GM23338 (cell line): Measurements from ENCODE around the gene RCAN1. TPM values are rescaled to one million over a fixed set of nuclear protein-coding genes. Genes with fewer than 3 reads are reported as not detected.

Source experiments
- ATAC-seq: fragments of 200-7000 bp; cut with Tn5 transposase; 3 replicates; pipeline ENCODE4 v1.9.1; 2020
- DNase-seq: peaks from one replicate; pipeline ENCODE4 v3.0.0-alpha.2; 2015; ENCODE audit warnings: low spot score
- H2AFZ ChIP-seq: fragments of 200-600 bp; sonication (generic); 2 replicates; pipeline ENCODE4 v1.8.0; 2016; ENCODE audit warnings: antibody characterized with exemption, mild to moderate bottlenecking, moderate library complexity
- H3F3A ChIP-seq: fragments of 200-600 bp; sonication (generic); replicated peaks from 2 replicates; pipeline ENCODE4 v1.8.0; 2017; ENCODE audit warnings: antibody characterized with exemption, mixed run types, low read depth
- H3K27ac ChIP-seq: fragments of 200-600 bp; sonication (generic); 2 replicates; pipeline ENCODE4 v1.6.1; 2016; ENCODE audit warnings: low read depth
- H3K27me3 ChIP-seq: fragments of 200-600 bp; sonication (generic); 2 replicates; pipeline ENCODE4 v1.8.0; 2016; ENCODE audit warnings: mild to moderate bottlenecking, mixed run types, moderate library complexity; ENCODE audit not compliant: insufficient read depth
- H3K36me3 ChIP-seq: fragments of 200-600 bp; sonication (generic); 2 replicates; pipeline ENCODE4 v1.8.0; 2016; ENCODE audit warnings: mild to moderate bottlenecking; ENCODE audit not compliant: insufficient read depth
- H3K4me1 ChIP-seq: fragments of 200-600 bp; sonication (generic); 2 replicates; pipeline ENCODE4 v1.8.0; 2016; ENCODE audit warnings: mild to moderate bottlenecking, moderate library complexity; ENCODE audit not compliant: insufficient read depth
- H3K4me2 ChIP-seq: fragments of 200-600 bp; sonication (generic); 2 replicates; pipeline ENCODE4 v1.7.1; 2017; ENCODE audit warnings: mixed run types
- H3K4me3 ChIP-seq: fragments of 200-600 bp; sonication (generic); 2 replicates; pipeline ENCODE4 v1.6.1; 2016; ENCODE audit warnings: mixed run types
- H3K79me2 ChIP-seq: fragments of 200-600 bp; sonication (generic); replicated peaks from 2 replicates; pipeline ENCODE4 v1.8.0; 2017; ENCODE audit warnings: mild to moderate bottlenecking; ENCODE audit not compliant: insufficient read depth
- H3K9me2 ChIP-seq: fragments of 200-600 bp; sonication (generic); 2 replicates; pipeline ENCODE4 v1.8.0; 2017; ENCODE audit not compliant: insufficient read depth
- H4K20me1 ChIP-seq: fragments of 200-600 bp; sonication (generic); replicated peaks from 2 replicates; pipeline ENCODE4 v1.8.0; 2017; ENCODE audit warnings: mild to moderate bottlenecking; ENCODE audit not compliant: insufficient read depth
- H3K27ac Mint-ChIP-seq: 2 replicates; pipeline ENCODE4 v1.8.0; 2020; ENCODE audit warnings: inconsistent platforms, mild to moderate bottlenecking, moderate library complexity, mixed read lengths
- H3K27me3 Mint-ChIP-seq: 3 replicates; pipeline ENCODE4 v1.8.0; 2022; ENCODE audit warnings: low read depth, mild to moderate bottlenecking, moderate library complexity, mixed read lengths, inconsistent platforms; ENCODE audit not compliant: insufficient read depth, poor library complexity
- H3K36me3 Mint-ChIP-seq: 3 replicates; pipeline ENCODE4 v1.8.0; 2021; ENCODE audit warnings: low read depth, mild to moderate bottlenecking, inconsistent platforms, moderate library complexity, mixed read lengths
- H3K4me1 Mint-ChIP-seq: 3 replicates; pipeline ENCODE4 v1.8.0; 2020; ENCODE audit warnings: mild to moderate bottlenecking, inconsistent platforms, mixed read lengths
- H3K4me3 Mint-ChIP-seq: 3 replicates; pipeline ENCODE4 v1.8.0; 2021; ENCODE audit warnings: moderate library complexity, mild to moderate bottlenecking, inconsistent platforms, mixed read lengths
- H3K9me3 Mint-ChIP-seq: 3 replicates; pipeline ENCODE4 v1.8.0; 2020; ENCODE audit warnings: moderate library complexity, mild to moderate bottlenecking, inconsistent platforms, mixed read lengths
- EZH2 ChIP-seq: fragments of 200-600 bp; sonication (generic); IDR thresholded peaks from one replicate; pipeline ENCODE4 v1.8.0; 2017; ENCODE audit warnings: antibody characterized with exemption, mild to moderate bottlenecking, low read depth; ENCODE audit not compliant: unreplicated experiment
- JUNB ChIP-seq: IDR thresholded peaks from one replicate; pipeline ENCODE4 v1.6.1; 2016; ENCODE audit warnings: antibody characterized with exemption; ENCODE audit not compliant: unreplicated experiment
- NANOG ChIP-seq: IDR thresholded peaks from 2 replicates; pipeline ENCODE4 v1.6.1; 2016; ENCODE audit warnings: antibody characterized with exemption, borderline replicate concordance
- ZNF331 ChIP-seq: fragments of 250-450 bp; sonication (Bioruptor Pico); IDR thresholded peaks from 2 replicates; pipeline ENCODE4 v1.5.0; 2020; ENCODE audit warnings: low read depth, mild to moderate bottlenecking, moderate library complexity
- polyA plus RNA-seq: library from polyadenylated mRNA; unstranded; fragments of >200 nt; fragmentation: Nextera tagmentation; extraction: Ambion mirVana; gene quantifications from 2 replicates; pipeline ENCODE4 v1.2.1, GENCODE V29; 2016
- total RNA-seq: library from RNA; depleted of rRNA; stranded (reverse); fragments of >200 nt; shearing (Covaris generic); gene quantifications from 2 replicates; pipeline ENCODE4 v1.2.3, GENCODE V29; 2014
- TF ChIP-seq, protein P1 (sequence below): IDR thresholded peaks from one replicate; pipeline ENCODE4 v1.6.1; 2018; ENCODE audit warnings: antibody characterized with exemption; ENCODE audit not compliant: unreplicated experiment
- TF ChIP-seq, protein P2 (sequence below): fragments of 250-450 bp; sonication (Bioruptor Pico); IDR thresholded peaks from 2 replicates; pipeline ENCODE4 v1.5.0; 2020; ENCODE audit warnings: mild to moderate bottlenecking, moderate library complexity

Gene RCAN1
- total and polyA plus RNA-seq, 2 experiments from 2014 or later = 3.7 to 5.2 TPM

DNA sequence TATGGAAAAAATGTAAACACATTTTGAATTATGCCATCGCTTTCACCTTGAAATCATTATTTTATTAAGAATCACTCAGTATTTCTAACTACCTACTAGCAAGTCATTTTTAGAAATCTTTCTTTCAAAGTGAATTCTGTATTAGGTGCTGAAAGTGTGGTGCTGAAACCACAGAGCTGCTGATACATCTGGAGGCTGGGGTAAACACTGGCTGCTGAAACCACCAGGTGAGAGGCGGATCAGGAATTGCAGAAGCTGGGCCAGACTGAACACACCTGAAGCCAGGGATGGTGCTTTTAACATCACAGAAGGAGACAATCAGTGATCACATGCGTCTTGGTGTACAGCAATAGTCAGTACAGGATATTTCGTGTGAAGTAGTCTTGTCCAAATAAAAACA is 60.7 kb downstream of the RCAN1 start:
- H3F3A ChIP-seq = no peaks in the 10 kb centered on the region
- H3K36me3 Mint-ChIP-seq = peaks cover 12% of the 10 kb centered on the region
- H3K4me1 Mint-ChIP-seq = peaks cover 4% of the 10 kb centered on the region
- TF ChIP-seq, protein P1, sequence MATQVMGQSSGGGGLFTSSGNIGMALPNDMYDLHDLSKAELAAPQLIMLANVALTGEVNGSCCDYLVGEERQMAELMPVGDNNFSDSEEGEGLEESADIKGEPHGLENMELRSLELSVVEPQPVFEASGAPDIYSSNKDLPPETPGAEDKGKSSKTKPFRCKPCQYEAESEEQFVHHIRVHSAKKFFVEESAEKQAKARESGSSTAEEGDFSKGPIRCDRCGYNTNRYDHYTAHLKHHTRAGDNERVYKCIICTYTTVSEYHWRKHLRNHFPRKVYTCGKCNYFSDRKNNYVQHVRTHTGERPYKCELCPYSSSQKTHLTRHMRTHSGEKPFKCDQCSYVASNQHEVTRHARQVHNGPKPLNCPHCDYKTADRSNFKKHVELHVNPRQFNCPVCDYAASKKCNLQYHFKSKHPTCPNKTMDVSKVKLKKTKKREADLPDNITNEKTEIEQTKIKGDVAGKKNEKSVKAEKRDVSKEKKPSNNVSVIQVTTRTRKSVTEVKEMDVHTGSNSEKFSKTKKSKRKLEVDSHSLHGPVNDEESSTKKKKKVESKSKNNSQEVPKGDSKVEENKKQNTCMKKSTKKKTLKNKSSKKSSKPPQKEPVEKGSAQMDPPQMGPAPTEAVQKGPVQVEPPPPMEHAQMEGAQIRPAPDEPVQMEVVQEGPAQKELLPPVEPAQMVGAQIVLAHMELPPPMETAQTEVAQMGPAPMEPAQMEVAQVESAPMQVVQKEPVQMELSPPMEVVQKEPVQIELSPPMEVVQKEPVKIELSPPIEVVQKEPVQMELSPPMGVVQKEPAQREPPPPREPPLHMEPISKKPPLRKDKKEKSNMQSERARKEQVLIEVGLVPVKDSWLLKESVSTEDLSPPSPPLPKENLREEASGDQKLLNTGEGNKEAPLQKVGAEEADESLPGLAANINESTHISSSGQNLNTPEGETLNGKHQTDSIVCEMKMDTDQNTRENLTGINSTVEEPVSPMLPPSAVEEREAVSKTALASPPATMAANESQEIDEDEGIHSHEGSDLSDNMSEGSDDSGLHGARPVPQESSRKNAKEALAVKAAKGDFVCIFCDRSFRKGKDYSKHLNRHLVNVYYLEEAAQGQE = no peak
- TF ChIP-seq NANOG = no peak
- no peak for TF ChIP-seq JUNB
- no peak for TF ChIP-seq ZNF331 (CRISPR knock-in tag)
- DNase-seq = no peak
- no peaks in the 10 kb centered on the region; the same call in 1 of the 2 replicates for H3K36me3 ChIP-seq
- no peaks in the 10 kb centered on the region for H3K4me1 ChIP-seq
- H3K4me3 Mint-ChIP-seq = no peak overlapping the region
- no peak overlapping the region for H3K27ac Mint-ChIP-seq
- no peaks in the 10 kb centered on the region for H3K27me3 Mint-ChIP-seq
- no peaks in the 10 kb centered on the region for H4K20me1 ChIP-seq
- no peak for ATAC-seq
- no peak overlapping the region for H2AFZ ChIP-seq
- no peak overlapping the region for H3K4me3 ChIP-seq
- H3K9me2 ChIP-seq = peaks cover 15% of the 10 kb centered on the region
- no peak overlapping the region for H3K27ac ChIP-seq
- no peaks in the 10 kb centered on the region for H3K79me2 ChIP-seq
- peaks cover 16% of the 10 kb centered on the region for H3K9me3 Mint-ChIP-seq
- no peaks in the 10 kb centered on the region for H3K27me3 ChIP-seq
- H3K4me2 ChIP-seq = no peak overlapping the region

DNA sequence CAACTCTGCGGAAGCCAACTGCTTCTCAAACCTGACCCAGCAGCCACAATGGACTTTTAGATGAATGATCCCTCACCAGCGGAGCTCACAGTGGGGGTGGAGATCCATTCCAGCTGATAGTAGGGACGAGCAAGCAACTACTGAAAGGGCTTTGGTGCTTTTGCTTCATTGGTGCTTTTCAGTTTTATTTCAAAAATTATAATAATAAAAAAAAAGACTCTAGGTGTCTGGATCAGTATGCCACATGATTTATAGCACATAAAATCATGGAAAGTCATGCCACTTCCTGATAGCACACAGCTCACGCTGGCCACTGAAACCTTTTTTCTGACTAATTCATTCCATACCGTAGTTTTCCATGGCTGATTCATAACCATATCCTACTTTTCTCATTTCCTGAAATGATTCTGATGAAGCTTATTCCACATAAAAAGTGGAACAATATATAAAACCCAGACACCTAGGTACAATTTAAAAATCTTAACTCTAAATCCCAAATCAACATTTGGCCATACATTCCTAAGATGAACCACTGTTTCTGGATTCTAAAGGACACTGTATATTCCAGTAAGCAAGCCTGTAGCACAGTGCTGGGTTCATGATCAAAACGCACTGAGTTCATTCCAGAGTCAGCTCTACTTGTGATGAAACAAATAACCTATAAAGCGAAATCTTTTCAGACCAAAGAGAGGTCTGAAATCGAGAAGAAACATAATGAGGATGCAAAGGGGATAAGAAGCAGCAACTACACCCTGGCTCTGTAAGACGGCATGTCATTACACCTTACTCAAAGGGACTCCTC is 61.6 kb downstream of the RCAN1 start:
- DNase-seq = no peak
- H3K4me3 Mint-ChIP-seq = no peak overlapping the region
- no peaks in the 10 kb centered on the region for H3F3A ChIP-seq
- H3K4me1 ChIP-seq = no peaks in the 10 kb centered on the region
- H3K27me3 Mint-ChIP-seq = no peaks in the 10 kb centered on the region
- H3K4me1 Mint-ChIP-seq = peaks cover 4% of the 10 kb centered on the region
- H4K20me1 ChIP-seq = no peaks in the 10 kb centered on the region
- peaks cover 16% of the 10 kb centered on the region for H3K9me3 Mint-ChIP-seq
- H2AFZ ChIP-seq = no peak overlapping the region
- H3K4me3 ChIP-seq = no peak overlapping the region
- H3K9me2 ChIP-seq = peaks cover 15% of the 10 kb centered on the region
- H3K27ac Mint-ChIP-seq = no peak overlapping the region
- no peak overlapping the region for H3K4me2 ChIP-seq
- no peaks in the 10 kb centered on the region for H3K27me3 ChIP-seq
- H3K36me3 Mint-ChIP-seq = peaks cover 12% of the 10 kb centered on the region
- no peaks in the 10 kb centered on the region for H3K79me2 ChIP-seq
- H3K36me3 ChIP-seq = no peaks in the 10 kb centered on the region; the same call in 1 of the 2 replicates
- no peak overlapping the region for H3K27ac ChIP-seq
- TF ChIP-seq EZH2 = no peak
- TF ChIP-seq, protein P2, sequence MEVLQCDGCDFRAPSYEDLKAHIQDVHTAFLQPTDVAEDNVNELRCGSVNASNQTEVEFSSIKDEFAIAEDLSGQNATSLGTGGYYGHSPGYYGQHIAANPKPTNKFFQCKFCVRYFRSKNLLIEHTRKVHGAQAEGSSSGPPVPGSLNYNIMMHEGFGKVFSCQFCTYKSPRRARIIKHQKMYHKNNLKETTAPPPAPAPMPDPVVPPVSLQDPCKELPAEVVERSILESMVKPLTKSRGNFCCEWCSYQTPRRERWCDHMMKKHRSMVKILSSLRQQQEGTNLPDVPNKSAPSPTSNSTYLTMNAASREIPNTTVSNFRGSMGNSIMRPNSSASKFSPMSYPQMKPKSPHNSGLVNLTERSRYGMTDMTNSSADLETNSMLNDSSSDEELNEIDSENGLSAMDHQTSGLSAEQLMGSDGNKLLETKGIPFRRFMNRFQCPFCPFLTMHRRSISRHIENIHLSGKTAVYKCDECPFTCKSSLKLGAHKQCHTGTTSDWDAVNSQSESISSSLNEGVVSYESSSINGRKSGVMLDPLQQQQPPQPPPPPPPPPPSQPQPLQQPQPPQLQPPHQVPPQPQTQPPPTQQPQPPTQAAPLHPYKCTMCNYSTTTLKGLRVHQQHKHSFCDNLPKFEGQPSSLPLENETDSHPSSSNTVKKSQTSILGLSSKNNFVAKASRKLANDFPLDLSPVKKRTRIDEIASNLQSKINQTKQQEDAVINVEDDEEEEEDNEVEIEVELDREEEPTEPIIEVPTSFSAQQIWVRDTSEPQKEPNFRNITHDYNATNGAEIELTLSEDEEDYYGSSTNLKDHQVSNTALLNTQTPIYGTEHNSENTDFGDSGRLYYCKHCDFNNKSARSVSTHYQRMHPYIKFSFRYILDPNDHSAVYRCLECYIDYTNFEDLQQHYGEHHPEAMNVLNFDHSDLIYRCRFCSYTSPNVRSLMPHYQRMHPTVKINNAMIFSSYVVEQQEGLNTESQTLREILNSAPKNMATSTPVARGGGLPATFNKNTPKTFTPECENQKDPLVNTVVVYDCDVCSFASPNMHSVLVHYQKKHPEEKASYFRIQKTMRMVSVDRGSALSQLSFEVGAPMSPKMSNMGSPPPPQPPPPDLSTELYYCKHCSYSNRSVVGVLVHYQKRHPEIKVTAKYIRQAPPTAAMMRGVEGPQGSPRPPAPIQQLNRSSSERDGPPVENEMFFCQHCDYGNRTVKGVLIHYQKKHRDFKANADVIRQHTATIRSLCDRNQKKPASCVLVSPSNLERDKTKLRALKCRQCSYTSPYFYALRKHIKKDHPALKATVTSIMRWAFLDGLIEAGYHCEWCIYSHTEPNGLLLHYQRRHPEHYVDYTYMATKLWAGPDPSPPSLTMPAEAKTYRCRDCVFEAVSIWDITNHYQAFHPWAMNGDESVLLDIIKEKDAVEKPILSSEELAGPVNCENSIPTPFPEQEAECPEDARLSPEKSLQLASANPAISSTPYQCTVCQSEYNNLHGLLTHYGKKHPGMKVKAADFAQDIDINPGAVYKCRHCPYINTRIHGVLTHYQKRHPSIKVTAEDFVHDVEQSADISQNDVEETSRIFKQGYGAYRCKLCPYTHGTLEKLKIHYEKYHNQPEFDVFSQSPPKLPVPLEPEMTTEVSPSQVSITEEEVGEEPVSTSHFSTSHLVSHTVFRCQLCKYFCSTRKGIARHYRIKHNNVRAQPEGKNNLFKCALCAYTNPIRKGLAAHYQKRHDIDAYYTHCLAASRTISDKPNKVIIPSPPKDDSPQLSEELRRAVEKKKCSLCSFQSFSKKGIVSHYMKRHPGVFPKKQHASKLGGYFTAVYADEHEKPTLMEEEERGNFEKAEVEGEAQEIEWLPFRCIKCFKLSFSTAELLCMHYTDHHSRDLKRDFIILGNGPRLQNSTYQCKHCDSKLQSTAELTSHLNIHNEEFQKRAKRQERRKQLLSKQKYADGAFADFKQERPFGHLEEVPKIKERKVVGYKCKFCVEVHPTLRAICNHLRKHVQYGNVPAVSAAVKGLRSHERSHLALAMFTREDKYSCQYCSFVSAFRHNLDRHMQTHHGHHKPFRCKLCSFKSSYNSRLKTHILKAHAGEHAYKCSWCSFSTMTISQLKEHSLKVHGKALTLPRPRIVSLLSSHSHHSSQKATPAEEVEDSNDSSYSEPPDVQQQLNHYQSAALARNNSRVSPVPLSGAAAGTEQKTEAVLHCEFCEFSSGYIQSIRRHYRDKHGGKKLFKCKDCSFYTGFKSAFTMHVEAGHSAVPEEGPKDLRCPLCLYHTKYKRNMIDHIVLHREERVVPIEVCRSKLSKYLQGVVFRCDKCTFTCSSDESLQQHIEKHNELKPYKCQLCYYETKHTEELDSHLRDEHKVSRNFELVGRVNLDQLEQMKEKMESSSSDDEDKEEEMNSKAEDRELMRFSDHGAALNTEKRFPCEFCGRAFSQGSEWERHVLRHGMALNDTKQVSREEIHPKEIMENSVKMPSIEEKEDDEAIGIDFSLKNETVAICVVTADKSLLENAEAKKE (CRISPR knock-in tag) = peak; percentile 80
- peak; percentile 68 for ATAC-seq
